MM.1S (cell line): ENCODE data around the gene MCF2L2.

Experiments used
- DNase-seq: peaks from one replicate; pipeline ENCODE4 v3.0.0-alpha.2; 2015
- H2AFZ ChIP-seq: fragments of 300-600 bp; sonication (generic); 2 replicates; pipeline ENCODE4 v1.6.0; 2016; ENCODE audit warnings: antibody characterized with exemption, low read length
- H3F3A ChIP-seq: fragments of 300-600 bp; sonication (generic); 2 replicates; pipeline ENCODE4 v1.6.1; 2016; ENCODE audit warnings: mild to moderate bottlenecking, antibody characterized with exemption, low read length, moderate library complexity, mixed read lengths; ENCODE audit not compliant: insufficient read depth
- H3K27ac ChIP-seq: fragments of 300-600 bp; sonication (generic); 2 replicates; pipeline ENCODE4 v1.5.1; 2016; ENCODE audit warnings: mild to moderate bottlenecking, low read length
- H3K27me3 ChIP-seq: fragments of 300-600 bp; sonication (generic); replicated peaks from 2 replicates; pipeline ENCODE4 v1.6.0; 2016; ENCODE audit warnings: low read length; ENCODE audit not compliant: insufficient read depth
- H3K36me3 ChIP-seq: fragments of 300-600 bp; sonication (generic); replicated peaks from 2 replicates; pipeline ENCODE4 v1.6.1; 2016; ENCODE audit warnings: mild to moderate bottlenecking, low read length, mixed read lengths; ENCODE audit not compliant: insufficient read depth
- H3K4me1 ChIP-seq: fragments of 300-600 bp; sonication (generic); 2 replicates; pipeline ENCODE4 v1.6.1; 2016; ENCODE audit warnings: low read length, mixed read lengths
- H3K4me2 ChIP-seq: fragments of 300-600 bp; sonication (generic); 2 replicates; pipeline ENCODE4 v1.6.0; 2016; ENCODE audit warnings: low read depth, low read length
- H3K4me3 ChIP-seq: fragments of 300-600 bp; sonication (generic); 2 replicates; pipeline ENCODE4 v1.5.1; 2016; ENCODE audit warnings: low read length, mixed read lengths
- H3K79me2 ChIP-seq: fragments of 300-600 bp; sonication (generic); 2 replicates; pipeline ENCODE4 v1.6.1; 2016; ENCODE audit warnings: mixed run types, low read length, mixed read lengths
- H3K9ac ChIP-seq: fragments of 300-600 bp; sonication (generic); 2 replicates; pipeline ENCODE4 v1.6.1; 2016; ENCODE audit warnings: low read length, mixed read lengths
- H3K9me2 ChIP-seq: fragments of 300-600 bp; sonication (generic); replicated peaks from 2 replicates; pipeline ENCODE4 v1.6.1; 2016; ENCODE audit warnings: mild to moderate bottlenecking, low read length, mixed read lengths; ENCODE audit not compliant: insufficient read depth
- H3K9me3 ChIP-seq: fragments of 300-600 bp; sonication (generic); replicated peaks from 2 replicates; pipeline ENCODE4 v1.6.1; 2016; ENCODE audit warnings: mild to moderate bottlenecking, low read length, mixed read lengths; ENCODE audit not compliant: insufficient read depth
- H4K20me1 ChIP-seq: fragments of 300-600 bp; sonication (generic); 2 replicates; pipeline ENCODE4 v1.6.1; 2016; ENCODE audit warnings: mild to moderate bottlenecking, low read length, moderate library complexity, mixed read lengths; ENCODE audit not compliant: insufficient read depth
- EZH2 ChIP-seq: fragments of 300-600 bp; sonication (generic); optimal IDR thresholded peaks from 2 replicates; pipeline ENCODE3; 2017; ENCODE audit warnings: low read depth, mild to moderate bottlenecking, antibody characterized with exemption, low read length, mixed read lengths
- EZH2phosphoT487 ChIP-seq: fragments of 300-600 bp; sonication (generic); IDR thresholded peaks from 2 replicates; pipeline ENCODE4 v1.6.1; 2018; ENCODE audit warnings: antibody characterized with exemption, low read length
- TF ChIP-seq, protein P1 (sequence below): fragments of 300-600 bp; sonication (generic); IDR thresholded peaks from 2 replicates; pipeline ENCODE4 v1.5.1; 2016; ENCODE audit warnings: antibody characterized with exemption, low read length, mixed read lengths

Gene MCF2L2

DNA sequence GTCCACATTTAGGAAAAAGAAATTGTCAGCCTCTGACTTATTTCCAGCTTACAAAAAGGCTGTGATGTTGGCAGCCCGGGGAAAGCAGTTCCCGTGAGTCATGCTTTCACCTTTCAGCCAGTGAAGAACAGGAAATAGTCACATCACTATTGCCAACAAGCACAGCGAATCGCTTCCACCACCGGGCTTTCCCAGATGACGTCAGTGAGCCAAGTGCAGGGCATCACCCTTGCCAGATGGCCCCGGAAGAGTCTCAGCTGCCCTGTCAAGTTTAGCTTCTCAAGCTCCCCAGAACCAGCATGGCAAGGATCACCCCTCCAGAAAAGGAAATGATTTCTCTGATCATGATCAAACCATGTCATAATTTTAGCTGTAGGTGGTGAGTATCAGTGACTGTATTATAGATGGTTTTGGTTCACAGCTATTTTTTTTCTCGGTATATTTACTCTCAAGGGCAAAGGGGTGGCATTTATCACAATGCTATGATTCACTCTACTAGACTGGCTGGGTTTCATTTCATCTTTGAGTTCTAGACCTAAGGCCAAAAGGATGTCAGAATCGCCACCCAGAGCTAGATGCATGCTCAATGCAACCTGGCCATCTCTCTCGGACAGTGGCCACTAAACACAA is 142.5 kb downstream of the MCF2L2 start:
- Histone ChIP-seq H3K27me3 (no peaks in the 10 kb centered on the region), H3K9me3 (no peaks in the 10 kb centered on the region), H3K79me2 (no peaks in the 10 kb centered on the region), H3K4me3 (peak overlapping the region; percentile 31), H3K9me2 (no peaks in the 10 kb centered on the region), H3K36me3 (no peaks in the 10 kb centered on the region), H3K27ac (peak overlapping the region; percentile 66), H2AFZ (peak overlapping the region; percentile 25), H3F3A (peaks cover 18% of the 10 kb centered on the region), H4K20me1 (no peaks in the 10 kb centered on the region), H3K4me2 (peak overlapping the region; percentile 54), H3K9ac (peak overlapping the region; percentile 40), H3K4me1 (peaks cover 22% of the 10 kb centered on the region)
- peak; percentile 98 for DNase-seq
- TF ChIP-seq, protein P1, sequence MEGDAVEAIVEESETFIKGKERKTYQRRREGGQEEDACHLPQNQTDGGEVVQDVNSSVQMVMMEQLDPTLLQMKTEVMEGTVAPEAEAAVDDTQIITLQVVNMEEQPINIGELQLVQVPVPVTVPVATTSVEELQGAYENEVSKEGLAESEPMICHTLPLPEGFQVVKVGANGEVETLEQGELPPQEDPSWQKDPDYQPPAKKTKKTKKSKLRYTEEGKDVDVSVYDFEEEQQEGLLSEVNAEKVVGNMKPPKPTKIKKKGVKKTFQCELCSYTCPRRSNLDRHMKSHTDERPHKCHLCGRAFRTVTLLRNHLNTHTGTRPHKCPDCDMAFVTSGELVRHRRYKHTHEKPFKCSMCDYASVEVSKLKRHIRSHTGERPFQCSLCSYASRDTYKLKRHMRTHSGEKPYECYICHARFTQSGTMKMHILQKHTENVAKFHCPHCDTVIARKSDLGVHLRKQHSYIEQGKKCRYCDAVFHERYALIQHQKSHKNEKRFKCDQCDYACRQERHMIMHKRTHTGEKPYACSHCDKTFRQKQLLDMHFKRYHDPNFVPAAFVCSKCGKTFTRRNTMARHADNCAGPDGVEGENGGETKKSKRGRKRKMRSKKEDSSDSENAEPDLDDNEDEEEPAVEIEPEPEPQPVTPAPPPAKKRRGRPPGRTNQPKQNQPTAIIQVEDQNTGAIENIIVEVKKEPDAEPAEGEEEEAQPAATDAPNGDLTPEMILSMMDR = no peak
- no peak for TF ChIP-seq EZH2phosphoT487
- no peak for TF ChIP-seq EZH2

DNA sequence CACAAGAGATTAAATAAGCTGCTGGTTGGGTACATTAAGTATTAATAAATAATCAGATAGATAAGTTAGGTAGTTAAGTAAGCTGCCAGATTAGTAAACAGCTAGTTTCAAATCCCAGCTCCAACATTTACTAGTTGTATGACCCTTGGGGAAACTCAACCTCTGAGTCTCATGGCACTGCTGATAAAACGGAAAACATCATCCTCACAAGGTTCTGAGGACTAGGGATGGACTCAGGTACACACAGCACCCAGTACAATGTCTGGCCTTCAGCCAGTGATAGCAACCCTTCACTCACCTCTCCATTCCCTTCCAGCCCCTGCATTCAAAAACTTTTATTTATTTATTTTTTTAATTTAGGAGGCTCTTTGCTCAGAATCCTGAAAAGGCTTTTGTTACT is 143.1 kb downstream of the MCF2L2 start:
- no peaks in the 10 kb centered on the region for H4K20me1 ChIP-seq
- no peak for DNase-seq
- peak overlapping the region; percentile 66; the same call in 1 of the 2 replicates for H3K27ac ChIP-seq
- H3K4me1 ChIP-seq = peaks cover 22% of the 10 kb centered on the region
- H2AFZ ChIP-seq = peak overlapping the region; percentile 25; the same call in 1 of the 2 replicates
- H3K27me3 ChIP-seq = no peaks in the 10 kb centered on the region
- TF ChIP-seq, protein P1 = no peak
- no peak for TF ChIP-seq EZH2
- no peak for TF ChIP-seq EZH2phosphoT487
- H3F3A ChIP-seq = peaks cover 18% of the 10 kb centered on the region
- H3K4me2 ChIP-seq = peak overlapping the region; percentile 54
- no peaks in the 10 kb centered on the region for H3K36me3 ChIP-seq
- no peaks in the 10 kb centered on the region for H3K9me2 ChIP-seq
- H3K9me3 ChIP-seq = no peaks in the 10 kb centered on the region
- H3K9ac ChIP-seq = peak overlapping the region; percentile 40; the same call in 1 of the 2 replicates
- H3K79me2 ChIP-seq = no peaks in the 10 kb centered on the region
- peak overlapping the region; percentile 31; the same call in 1 of the 2 replicates for H3K4me3 ChIP-seq

DNA sequence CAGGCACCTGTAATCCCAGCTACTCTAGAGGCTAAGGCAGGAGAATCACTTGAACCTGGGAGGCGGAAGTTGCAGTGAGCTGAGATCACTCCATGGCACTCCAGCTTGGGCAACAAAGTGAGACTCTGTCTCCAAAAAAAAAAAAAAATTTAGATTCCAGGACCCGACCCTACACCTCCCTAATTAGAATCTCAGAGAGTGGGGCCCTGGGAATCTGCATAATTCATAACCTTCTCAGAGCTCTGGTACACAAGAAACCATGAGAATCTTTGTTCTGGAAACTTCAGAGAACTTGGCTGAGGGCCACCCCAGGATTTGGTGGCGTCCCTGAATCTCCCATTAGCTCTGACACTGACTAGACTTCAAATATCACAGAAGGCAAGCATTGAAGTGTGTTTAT is 143.8 kb downstream of the MCF2L2 start:
- H3K9me3 ChIP-seq = no peaks in the 10 kb centered on the region
- H3K27me3 ChIP-seq = no peaks in the 10 kb centered on the region
- no peak overlapping the region for H3K4me2 ChIP-seq
- peaks cover 22% of the 10 kb centered on the region for H3K4me1 ChIP-seq
- H3K4me3 ChIP-seq = no peak overlapping the region
- no peak for TF ChIP-seq EZH2phosphoT487
- no peak overlapping the region for H3K9ac ChIP-seq
- no peaks in the 10 kb centered on the region for H3K9me2 ChIP-seq
- H3K27ac ChIP-seq = no peak overlapping the region
- no peaks in the 10 kb centered on the region for H4K20me1 ChIP-seq
- DNase-seq = no peak
- H3F3A ChIP-seq = peaks cover 18% of the 10 kb centered on the region
- H2AFZ ChIP-seq = no peak overlapping the region
- no peaks in the 10 kb centered on the region for H3K79me2 ChIP-seq
- no peaks in the 10 kb centered on the region for H3K36me3 ChIP-seq

DNA sequence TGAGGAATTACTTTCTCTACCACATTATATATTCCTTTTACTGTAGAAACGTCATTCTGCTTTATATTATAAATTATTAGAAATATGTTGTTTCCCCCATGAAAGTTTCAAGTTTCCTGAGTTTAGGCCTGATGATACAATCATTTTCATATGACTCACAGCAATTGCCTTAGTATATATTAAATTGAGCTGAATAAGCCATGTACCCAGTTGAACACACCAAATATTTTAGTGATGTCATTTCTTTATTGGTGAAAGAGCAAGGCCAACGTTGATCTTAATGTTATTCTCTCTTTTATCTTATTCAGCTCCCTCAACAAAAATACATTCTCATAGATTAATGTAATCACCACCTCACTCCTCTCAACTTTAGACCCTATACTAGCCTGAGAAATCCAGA is 144.5 kb downstream of the MCF2L2 start:
- peaks cover 18% of the 10 kb centered on the region for H3F3A ChIP-seq
- no peaks in the 10 kb centered on the region for H3K27me3 ChIP-seq
- no peak overlapping the region for H3K27ac ChIP-seq

More for the DNA sequence above, 144.5 kb downstream of the MCF2L2 start:
- TF ChIP-seq EZH2 (no peak), EZH2phosphoT487 (no peak)
- TF ChIP-seq, protein P1 = no peak
- H3K36me3 ChIP-seq = no peaks in the 10 kb centered on the region
- no peak overlapping the region for H3K4me3 ChIP-seq
- peaks cover 22% of the 10 kb centered on the region for H3K4me1 ChIP-seq
- no peaks in the 10 kb centered on the region for H3K79me2 ChIP-seq
- H3K9me3 ChIP-seq = no peaks in the 10 kb centered on the region
- no peak overlapping the region for H3K4me2 ChIP-seq
- no peak overlapping the region for H3K9ac ChIP-seq
- no peak for DNase-seq
- no peaks in the 10 kb centered on the region for H3K9me2 ChIP-seq
- no peak overlapping the region for H2AFZ ChIP-seq
- H4K20me1 ChIP-seq = no peaks in the 10 kb centered on the region
